ENCODE measurements around the gene SKAP1. TPM values are rescaled to one million over a fixed set of nuclear protein-coding genes. Genes with fewer than 3 reads are reported as not detected.

The SKAP1 gene
- total RNA-seq, 1 experiment from 2014 or later: 0.31 TPM

DNA sequence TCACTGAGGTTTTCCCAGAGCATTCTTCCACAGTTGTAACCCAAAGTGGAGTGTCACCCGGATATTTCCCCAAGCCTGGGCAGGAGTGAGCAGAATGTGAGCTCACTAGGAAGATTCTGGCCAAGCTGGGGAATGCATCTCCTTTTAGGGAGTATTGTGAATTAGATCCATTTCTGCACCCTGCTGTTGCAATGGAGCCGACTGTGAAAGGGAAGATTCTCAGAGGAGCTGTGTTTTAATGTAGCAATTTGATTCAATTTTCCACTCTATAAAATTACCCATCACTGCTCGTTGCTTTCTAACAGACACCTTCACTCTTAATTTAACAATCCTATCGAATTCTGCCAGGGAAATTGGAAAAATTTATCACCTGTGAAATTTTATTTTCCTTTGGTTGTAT lies 251.7 kb downstream of the SKAP1 start:
- DNase-seq: no peak
- H3K79me2 ChIP-seq (ENCODE audit: low read depth): no peaks in the 10 kb centered on the region
- H2AFZ ChIP-seq: no peak overlapping the region
- intact Hi-C loops (cut with micrococcal nuclease; ENCODE audit: unreplicated experiment): no loop called here
- no peaks in the 10 kb centered on the region for H3K4me1 ChIP-seq (replicated peaks; ENCODE audit: insufficient read depth)
- no peak overlapping the region for H3K4me3 ChIP-seq
- ChIA-PET POLR2A (ENCODE audit: unreplicated experiment) (no interaction called here), CTCF (no interaction called here)
- no peaks in the 10 kb centered on the region for H3K36me3 ChIP-seq (ENCODE audit: low read depth)
- BruUV-seq (replicated peaks): no TSS peak
- no peaks in the 10 kb centered on the region for H3F3A ChIP-seq (ENCODE audit: insufficient read depth, low read depth)
- H3K9me2 ChIP-seq (ENCODE audit: insufficient read depth): no peaks in the 10 kb centered on the region
- no peaks in the 10 kb centered on the region for H4K20me1 ChIP-seq (ENCODE audit: insufficient read depth)
- TF ChIP-seq EZH2 (IDR thresholded peaks at IDR 0.05; ENCODE audit: low read depth) (no peak), CTCF (conservative IDR thresholded peaks at IDR 0.05) (no peak)
- no peaks in the 10 kb centered on the region for H3K9me3 ChIP-seq (ENCODE audit: insufficient read depth, low read depth)
- H3K4me2 ChIP-seq: no peak overlapping the region
- no peak overlapping the region for H3K27ac ChIP-seq
- no peaks in the 10 kb centered on the region for H3K27me3 ChIP-seq (ENCODE audit: insufficient read depth, low read depth)

- ChIA-PET POLR2A (ENCODE audit: unreplicated experiment) (no interaction called here), CTCF (no interaction called here)
- DNase-seq: no peak
- Histone ChIP-seq H3K9me2 (ENCODE audit: insufficient read depth) (no peaks in the 10 kb centered on the region), H3K4me1 (replicated peaks; ENCODE audit: insufficient read depth) (no peaks in the 10 kb centered on the region), H3K9me3 (ENCODE audit: insufficient read depth, low read depth) (no peaks in the 10 kb centered on the region), H3K36me3 (ENCODE audit: low read depth) (no peaks in the 10 kb centered on the region), H3K27ac (no peak overlapping the region), H3F3A (ENCODE audit: insufficient read depth, low read depth) (no peaks in the 10 kb centered on the region), H3K79me2 (ENCODE audit: low read depth) (no peaks in the 10 kb centered on the region), H3K4me3 (no peak overlapping the region), H3K4me2 (no peak overlapping the region), H3K27me3 (ENCODE audit: insufficient read depth, low read depth) (no peaks in the 10 kb centered on the region), H2AFZ (no peak overlapping the region), H4K20me1 (ENCODE audit: insufficient read depth) (no peaks in the 10 kb centered on the region)
- intact Hi-C loops (cut with micrococcal nuclease; ENCODE audit: unreplicated experiment): no loop called here
- no TSS peak for BruUV-seq (replicated peaks)
- no peak for TF ChIP-seq EZH2 (IDR thresholded peaks at IDR 0.05; ENCODE audit: low read depth)
- TF ChIP-seq CTCF (conservative IDR thresholded peaks at IDR 0.05): no peak
Measured at GRCh38 chr17:48177816-48178215, 252.2 kb downstream of the SKAP1 start.

DNA sequence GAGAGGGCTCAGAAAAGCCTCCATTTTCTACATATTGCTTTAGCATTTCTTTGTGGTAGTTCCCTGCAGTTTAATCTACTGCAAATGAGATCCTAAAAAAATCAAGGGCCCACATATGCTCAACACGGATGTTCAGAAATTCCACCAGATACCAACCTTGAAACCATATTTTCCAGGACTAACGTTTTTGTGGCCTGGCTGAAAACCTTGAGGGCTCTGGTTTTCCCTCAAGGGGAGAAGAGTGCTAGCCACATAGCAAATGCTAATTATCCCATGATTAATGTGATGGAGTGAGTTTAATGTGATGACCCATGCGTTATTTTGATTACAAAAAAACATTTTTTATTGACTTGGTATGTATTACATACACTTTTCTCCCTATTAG lies 253.6 kb downstream of the SKAP1 start:
- H3K79me2 ChIP-seq (ENCODE audit: low read depth): no peaks in the 10 kb centered on the region
- no peak for DNase-seq
- no peaks in the 10 kb centered on the region for H3K4me1 ChIP-seq (replicated peaks; ENCODE audit: insufficient read depth)
- POLR2A ChIA-PET (ENCODE audit: unreplicated experiment): no interaction called here
- BruUV-seq (replicated peaks): no TSS peak
- no peaks in the 10 kb centered on the region for H3K9me3 ChIP-seq (ENCODE audit: insufficient read depth, low read depth)
- intact Hi-C loops (cut with micrococcal nuclease; ENCODE audit: unreplicated experiment): no loop called here
- no peaks in the 10 kb centered on the region for H3K9me2 ChIP-seq (ENCODE audit: insufficient read depth)
- no peak for TF ChIP-seq CTCF (conservative IDR thresholded peaks at IDR 0.05)
- no peak for TF ChIP-seq EZH2 (IDR thresholded peaks at IDR 0.05; ENCODE audit: low read depth)
- H3F3A ChIP-seq (ENCODE audit: insufficient read depth, low read depth): no peaks in the 10 kb centered on the region
- no peak overlapping the region for H3K4me2 ChIP-seq
- no peak overlapping the region for H3K27ac ChIP-seq
- H3K36me3 ChIP-seq (ENCODE audit: low read depth): no peaks in the 10 kb centered on the region
- no peak overlapping the region for H3K4me3 ChIP-seq
- CTCF ChIA-PET: no interaction called here
- H4K20me1 ChIP-seq (ENCODE audit: insufficient read depth): no peaks in the 10 kb centered on the region
- H3K27me3 ChIP-seq (ENCODE audit: insufficient read depth, low read depth): no peaks in the 10 kb centered on the region
- no peak overlapping the region for H2AFZ ChIP-seq
